Transverse colon (tissue), 4 donors: ENCODE data around the gene CNTN5. TPM values are rescaled to one million over a fixed set of nuclear protein-coding genes. Genes with fewer than 3 reads are reported as not detected.

Experiments
- DNase-seq: peaks from one replicate; pipeline ENCODE4 v3.0.0-alpha.2; 2019
- H3K27ac ChIP-seq, 4 donors: fragments of 200-600 bp; sonication (generic); 2 replicates each; pipeline ENCODE4 v1.5.1; 2016 to 2018; ENCODE audit warnings: inconsistent platforms in 4 of 4
- H3K27me3 ChIP-seq: fragments of 200-600 bp; sonication (generic); 2 replicates; pipeline ENCODE4 v1.5.1; 2017; ENCODE audit warnings: inconsistent platforms
- H3K36me3 ChIP-seq, 4 donors: fragments of 200-600 bp; sonication (generic); 2 replicates each; pipeline ENCODE4 v1.5.1; 2017 to 2019; ENCODE audit warnings: inconsistent platforms in 4 of 4
- H3K4me1 ChIP-seq, 4 donors: fragments of 200-600 bp; sonication (generic); 2 replicates each; pipeline ENCODE4 v1.5.1; 2017 to 2020; ENCODE audit warnings: inconsistent platforms in 4 of 4
- H3K4me3 ChIP-seq, 4 donors: fragments of 200-600 bp; sonication (generic); 1 replicate in 1 of 4; 2 replicates in 3 of 4; pipeline versions ENCODE4 v1.5.1 to v1.6.1; 2017 to 2019; ENCODE audit warnings: inconsistent platforms in 4 of 4
- H3K9me3 ChIP-seq, 2 donors: fragments of 200-600 bp; sonication (generic); 2 replicates each; pipeline ENCODE4 v1.5.1; 2017 to 2019; ENCODE audit warnings: inconsistent platforms in 2 of 2
- CTCF ChIP-seq, 5 experiments: fragments of 200-600 bp in 3 of 5; fragments of 450-650 bp in 2 of 5; sonication (generic) in 3 of 5; IDR thresholded peaks; 1 replicate in 2 of 5; 2 replicates in 3 of 5; pipeline ENCODE4 v1.5.1; 2016 to 2017; ENCODE audit warnings: antibody characterized with exemption in 5 of 5, inconsistent platforms in 3 of 5, mild to moderate bottlenecking in 2 of 5, moderate library complexity in 1 of 5
- EP300 ChIP-seq: sonication (generic); formaldehyde crosslinking; IDR thresholded peaks from one replicate; pipeline ENCODE4 v1.6.1; 2017; ENCODE audit warnings: antibody characterized with exemption, low read depth
- POLR2A ChIP-seq: fragments of 450-650 bp; IDR thresholded peaks from one replicate; pipeline ENCODE4 v1.6.1; 2016; ENCODE audit warnings: antibody characterized with exemption, mild to moderate bottlenecking, moderate library complexity
- POLR2AphosphoS5 ChIP-seq, 3 donors: sonication (generic); formaldehyde crosslinking; IDR thresholded peaks; one replicate each; pipeline ENCODE4 v1.6.1; 2016; ENCODE audit warnings: antibody characterized with exemption in 3 of 3
- WGBS, 2 donors: methylation state at CpG; one replicate each; pipeline ENCODE4 v1.1.5; 2018; ENCODE audit warnings: low coverage in 1 of 2; 5-methylcytosine and 5-hydroxymethylcytosine counted together
- in situ Hi-C, 4 donors: fragments of 200-750 bp; cut with MboI; loops; one replicate each; pipeline versions ENCODE4 v1.15.0 to v1.15.1; 2017; ENCODE audit warnings: low sequenced_read_pairs in 3 of 4, low pct_ligation_motif_present in 1 of 4, low pct_unique_long_range_greater_than_20kb in 1 of 4
- intact Hi-C: fragments of 100-400 bp; cut with DNase I; formaldehyde crosslinking; loops from one replicate; pipeline ENCODE4 v1.15.1; 2023; ENCODE audit warnings: low total_unique reads
- total RNA-seq, 4 donors: library from RNA; depleted of rRNA; stranded (reverse); fragments of >200 nt; gene quantifications; one replicate each; pipeline ENCODE4 v1.1.0, GENCODE V29; 2016

The CNTN5 gene
- total RNA-seq, 4 donors from 2014 or later, result 0.14 TPM; not detected in 3

- in situ Hi-C loops, result no loop called here
Measured at GRCh38 chr11:99988471-99988837, 967.7 kb downstream of the CNTN5 start.

GRCh38 chr11:100003985-100004384 lies 983.2 kb downstream of the CNTN5 start:
- no peaks in the 10 kb centered on the region for H3K27me3 ChIP-seq
- H3K4me1 ChIP-seq, result no peaks in the 10 kb centered on the region
- WGBS, 2 donors, result 78% methylated on average over 3 of the region's 3 CpGs; no CpG with 5 or more reads in 1 of the 2 donors
- in situ Hi-C loops (no loop called here), intact Hi-C loops (no loop called here)
- peaks cover 0 to 5% of the 10 kb centered on the region in 2 donors for H3K9me3 ChIP-seq
- TF ChIP-seq CTCF (IDR thresholded peaks at IDR 0.05), result no peak
- no peak for TF ChIP-seq EP300
- no peak overlapping the region for H3K27ac ChIP-seq
- DNase-seq, result no peak
- H3K36me3 ChIP-seq, result no peaks in the 10 kb centered on the region
- H3K4me3 ChIP-seq, result no peak overlapping the region

More at GRCh38 chr11:99988471-99988837, 967.7 kb downstream of the CNTN5 start:
- TF ChIP-seq CTCF (IDR thresholded peaks at IDR 0.05) (no peak), POLR2AphosphoS5 (IDR thresholded peaks at IDR 0.05) (no peak), POLR2A (no peak), EP300 (no peak)
- Histone ChIP-seq H3K27ac (no peak overlapping the region), H3K9me3 (no peaks in the 10 kb centered on the region), H3K27me3 (no peaks in the 10 kb centered on the region), H3K36me3 (no peaks in the 10 kb centered on the region), H3K4me3 (no peak overlapping the region), H3K4me1 (no peaks in the 10 kb centered on the region)
- 74 to 79% methylated on average over 2 of the region's 2 CpGs for WGBS, 2 donors
- intact Hi-C loops, result no loop called here
- no peak for DNase-seq

- Histone ChIP-seq H3K36me3 (no peaks in the 10 kb centered on the region), H3K27ac (no peak overlapping the region), H3K4me3 (no peak overlapping the region), H3K4me1 (no peaks in the 10 kb centered on the region), H3K9me3 (peaks cover 0 to 5% of the 10 kb centered on the region in 2 donors), H3K27me3 (no peaks in the 10 kb centered on the region)
- in situ Hi-C loops, result no loop called here
- intact Hi-C loops, result no loop called here
- no peak for DNase-seq
- TF ChIP-seq POLR2AphosphoS5 (IDR thresholded peaks at IDR 0.05) (no peak), CTCF (IDR thresholded peaks at IDR 0.05) (no peak), POLR2A (no peak)
Measured at GRCh38 chr11:100004541-100004940, 983.8 kb downstream of the CNTN5 start.

GRCh38 chr11:100008417-100008816 lies 987.7 kb downstream of the CNTN5 start:
- TF ChIP-seq CTCF (IDR thresholded peaks at IDR 0.05), result no peak
- 62% methylated on average over 1 of the region's 1 CpG; no CpG with 5 or more reads in 1 of the 2 donors for WGBS, 2 donors
- no peaks in the 10 kb centered on the region for H3K4me1 ChIP-seq
- H3K9me3 ChIP-seq, result no peaks in the 10 kb centered on the region
- H3K27ac ChIP-seq, result no peak overlapping the region
- H3K4me3 ChIP-seq, result no peak overlapping the region
- intact Hi-C loops, result no loop called here
- no peaks in the 10 kb centered on the region for H3K27me3 ChIP-seq
- H3K36me3 ChIP-seq, result no peaks in the 10 kb centered on the region
- DNase-seq, result no peak
- in situ Hi-C loops, result no loop called here
